GM21526 (cell line): ENCODE data around the gene KCNJ10.
A peak's percentile ranks its signal among the peaks of the same experiment; 100 is the strongest.
"Not testable (repeated sequence)": the region's sequence is repeated elsewhere in the genome, so short reads cannot be mapped to it uniquely, and the experiment has no call there.

Experiments
- ATAC-seq: cut with Tn5 transposase; IDR thresholded peaks from one replicate; pipeline ENCODE4 v1.9.1; 2021; ENCODE audit warnings: moderate library complexity; ENCODE audit not compliant: unreplicated experiment, low FRiP score

KCNJ10 gene

DNA sequence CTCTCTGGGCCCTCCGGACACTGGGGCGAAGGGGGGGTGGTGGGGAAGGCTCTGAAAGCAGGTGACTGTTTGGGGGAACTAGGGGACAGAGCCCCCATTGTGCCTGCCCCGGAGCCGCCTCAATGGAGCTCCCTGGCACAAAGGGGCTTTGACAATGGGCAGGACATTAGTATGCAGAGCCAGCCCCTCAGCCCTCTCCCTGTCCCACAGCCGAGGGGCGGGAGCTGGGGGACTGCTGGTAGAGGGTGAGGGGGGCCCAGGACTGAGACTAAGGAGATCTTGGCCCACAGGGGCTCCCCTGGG, 7.8 kb downstream of the KCNJ10 start:
- no peak for ATAC-seq

GRCh38 chr1:160061369-160062229, 8.4 kb downstream of the KCNJ10 start:
- no peak for ATAC-seq

- no peak for ATAC-seq
These were observed 11.9 kb downstream of the KCNJ10 start for GRCh38 chr1:160058087-160058486.

DNA sequence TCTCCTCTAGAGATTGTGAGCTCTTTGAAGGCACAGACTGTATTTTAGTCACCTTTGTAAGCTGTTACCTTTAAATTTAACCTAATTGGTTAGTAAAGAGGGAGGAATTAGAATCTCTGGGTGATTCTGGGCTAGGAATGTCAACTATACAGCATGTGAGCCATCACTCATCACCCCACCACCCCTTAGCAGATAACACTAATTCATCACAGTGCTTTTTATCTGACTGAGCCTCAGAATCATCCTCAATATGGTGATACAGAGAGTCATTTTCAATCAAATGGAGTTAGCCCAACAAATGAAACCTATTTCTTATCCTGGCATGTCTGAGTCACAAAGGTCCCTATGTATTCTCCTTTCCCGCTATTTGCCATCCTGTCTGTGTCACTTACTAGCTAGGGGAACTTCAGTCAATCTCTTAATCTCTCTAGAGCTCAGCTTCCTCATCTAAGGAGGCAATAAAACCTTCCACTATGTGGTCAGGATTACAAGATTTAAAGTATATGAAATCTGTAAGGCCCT, 13.3 kb downstream of the KCNJ10 start:
- no peak for ATAC-seq

GRCh38 chr1:160053548-160054365, 16.2 kb downstream of the KCNJ10 start:
- ATAC-seq: no peak

DNA sequence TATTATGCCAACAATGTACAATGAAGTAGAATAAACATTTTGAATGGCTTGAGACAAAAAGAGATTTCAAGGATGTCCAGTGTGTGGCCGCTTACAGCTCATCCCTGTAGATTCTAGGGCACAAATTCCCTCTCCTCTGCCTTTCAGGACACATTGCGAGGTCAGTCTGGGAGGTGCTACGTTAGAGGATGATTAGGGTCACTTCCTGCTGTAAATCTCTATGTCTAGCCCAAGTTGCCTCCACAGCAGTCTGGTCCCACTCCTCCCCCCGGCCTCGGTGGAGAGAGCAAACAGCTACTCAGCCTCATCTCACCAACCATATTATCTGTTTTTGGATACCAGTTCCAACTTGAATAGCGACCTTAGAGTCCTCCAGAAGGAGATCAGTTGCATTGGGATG, 17.0 kb downstream of the KCNJ10 start:
- no peak for ATAC-seq

GRCh38 chr1:160050619-160051018, 19.3 kb downstream of the KCNJ10 start:
- no peak for ATAC-seq

- ATAC-seq: not testable (repeated sequence)
These were observed 19.8 kb downstream of the KCNJ10 start for GRCh38 chr1:160050182-160050581.

- no peak for ATAC-seq
These were observed 20.9 kb downstream of the KCNJ10 start for GRCh38 chr1:160049101-160049500.

DNA sequence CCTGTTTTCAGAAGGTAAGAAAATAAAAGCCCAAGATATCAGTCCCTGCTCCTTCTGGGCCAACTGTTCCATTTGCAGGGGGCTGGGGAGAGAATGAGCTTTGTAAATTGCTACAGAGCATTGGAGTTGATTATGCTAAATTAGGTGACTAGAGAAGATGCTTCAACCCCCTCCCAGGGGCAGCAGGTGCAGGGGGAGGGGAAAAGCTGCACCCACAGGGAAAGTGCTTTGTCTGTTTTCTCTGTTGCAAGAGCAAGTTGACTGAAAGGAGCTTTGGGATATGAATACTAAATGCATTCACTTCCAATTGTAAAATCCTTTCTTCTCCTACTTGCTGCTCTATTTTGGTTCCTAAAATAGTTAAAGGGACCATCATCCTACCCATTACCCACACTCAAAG, 21.6 kb downstream of the KCNJ10 start:
- ATAC-seq: no peak

GRCh38 chr1:160047111-160047991, 22.6 kb downstream of the KCNJ10 start:
- peak; percentile 45 for ATAC-seq

DNA sequence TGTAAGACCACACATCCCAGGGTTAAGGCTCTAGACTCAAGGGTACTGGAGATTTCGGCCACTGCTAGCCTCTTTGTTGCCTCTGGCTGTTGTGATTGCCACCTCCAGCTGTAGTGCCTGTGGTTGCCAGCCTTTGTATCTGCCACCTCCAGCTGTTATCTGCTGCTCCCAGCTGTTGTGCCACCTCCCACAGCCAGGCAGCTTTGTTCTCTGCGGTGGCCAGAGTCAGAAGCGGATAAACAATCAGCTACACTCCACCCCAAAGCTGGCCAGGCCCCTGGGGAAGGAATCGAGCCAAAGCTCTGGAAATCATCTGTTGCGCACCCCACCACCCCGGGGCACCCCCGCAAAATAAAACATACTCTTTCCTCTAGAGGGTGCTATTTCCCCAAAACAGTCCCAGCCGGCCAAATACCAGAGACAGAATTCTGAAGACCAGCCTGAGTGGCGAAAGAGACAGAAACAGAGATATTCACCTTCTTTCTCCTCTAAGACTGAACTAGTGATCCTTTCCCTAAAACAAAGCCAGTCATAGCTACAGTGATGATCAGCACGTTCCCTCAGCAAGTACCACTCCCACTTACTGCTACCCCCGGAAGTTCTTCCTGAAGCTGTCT, 23.4 kb downstream of the KCNJ10 start:
- peak; percentile 63 for ATAC-seq

- no peak for ATAC-seq
These were observed 24.3 kb downstream of the KCNJ10 start for GRCh38 chr1:160045653-160046052.

- no peak for ATAC-seq
These were observed 26.4 kb downstream of the KCNJ10 start for GRCh38 chr1:160043543-160043942.

- ATAC-seq: no peak
These were observed 29.5 kb downstream of the KCNJ10 start for GRCh38 chr1:160040476-160040875.

DNA sequence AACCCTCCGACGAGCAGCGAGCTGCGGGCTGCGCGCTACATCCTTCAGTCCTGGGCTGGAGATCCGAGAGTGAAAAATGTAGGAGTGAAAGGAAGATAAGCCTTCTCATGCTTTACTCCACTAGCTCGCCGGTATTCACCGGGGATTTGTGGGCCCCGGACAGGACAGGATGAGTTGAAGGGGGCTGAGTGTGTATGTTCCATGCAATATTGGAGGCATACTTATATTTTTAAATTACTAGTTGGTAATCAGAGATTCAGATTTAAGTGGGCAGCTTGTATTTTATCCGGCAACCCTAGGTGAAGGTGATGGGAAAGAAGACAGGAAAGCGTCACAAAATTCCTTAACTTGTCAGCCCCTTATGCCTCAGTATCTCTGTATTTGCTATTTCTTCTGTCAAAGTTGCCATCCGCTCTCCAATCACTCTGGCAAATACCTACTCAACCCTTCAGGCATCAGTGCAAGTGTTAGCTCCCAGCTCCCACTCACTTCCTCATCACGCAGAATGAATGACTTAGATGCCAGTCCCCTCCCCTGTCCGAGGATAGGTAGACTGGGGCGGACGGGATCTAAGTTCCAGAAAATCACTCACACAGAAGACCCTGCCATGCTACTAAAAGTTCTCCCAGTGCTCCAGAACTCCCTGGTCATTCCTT, 37.7 kb downstream of the KCNJ10 start:
- ATAC-seq: no peak

DNA sequence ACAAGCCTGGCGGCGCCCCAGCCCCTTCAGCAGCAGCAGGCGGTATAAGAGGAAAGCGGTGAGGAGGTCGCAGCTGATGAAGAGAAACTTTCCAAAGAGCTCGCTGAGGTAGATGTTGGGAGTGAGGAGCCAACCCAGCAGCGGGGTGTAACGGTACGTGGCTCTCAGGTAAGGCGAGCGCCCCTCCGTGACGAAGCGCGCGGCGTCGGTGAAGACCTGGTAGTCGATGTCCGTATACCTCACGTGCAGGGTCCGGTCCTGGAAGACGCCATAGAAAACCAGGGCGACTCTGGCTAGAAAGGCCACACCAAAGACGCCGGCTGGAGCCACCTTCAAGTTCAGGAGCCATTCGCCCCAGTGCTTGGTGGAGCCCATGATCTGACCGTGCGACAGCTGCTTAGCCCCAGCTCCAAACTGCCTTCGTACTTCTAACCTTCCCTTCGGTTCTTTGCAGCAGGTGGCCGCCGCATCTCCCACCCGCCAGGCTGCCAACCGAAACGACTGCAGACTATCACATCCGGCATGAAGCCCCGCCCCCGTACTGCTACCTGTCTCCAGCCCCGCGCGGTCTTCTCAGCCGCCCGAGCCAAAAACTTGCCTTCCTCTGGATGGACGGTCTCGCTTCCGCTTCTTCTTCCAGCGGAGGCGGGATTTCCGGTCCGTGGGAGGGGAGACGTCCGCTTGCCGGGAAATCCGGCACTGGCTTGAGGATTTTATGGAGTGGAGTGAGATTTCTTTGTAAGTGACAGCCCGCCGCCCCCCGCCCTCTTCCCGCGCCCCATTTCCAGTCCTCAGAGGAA, 38.4 kb downstream of the KCNJ10 start, which contains the start of gene PIGM:
TSS of gene PIGM (minus strand) at position 626 of the 800 bp plus-strand sequence. CDS start at position 375, 251 bp downstream.
- peak; percentile 93 for ATAC-seq

DNA sequence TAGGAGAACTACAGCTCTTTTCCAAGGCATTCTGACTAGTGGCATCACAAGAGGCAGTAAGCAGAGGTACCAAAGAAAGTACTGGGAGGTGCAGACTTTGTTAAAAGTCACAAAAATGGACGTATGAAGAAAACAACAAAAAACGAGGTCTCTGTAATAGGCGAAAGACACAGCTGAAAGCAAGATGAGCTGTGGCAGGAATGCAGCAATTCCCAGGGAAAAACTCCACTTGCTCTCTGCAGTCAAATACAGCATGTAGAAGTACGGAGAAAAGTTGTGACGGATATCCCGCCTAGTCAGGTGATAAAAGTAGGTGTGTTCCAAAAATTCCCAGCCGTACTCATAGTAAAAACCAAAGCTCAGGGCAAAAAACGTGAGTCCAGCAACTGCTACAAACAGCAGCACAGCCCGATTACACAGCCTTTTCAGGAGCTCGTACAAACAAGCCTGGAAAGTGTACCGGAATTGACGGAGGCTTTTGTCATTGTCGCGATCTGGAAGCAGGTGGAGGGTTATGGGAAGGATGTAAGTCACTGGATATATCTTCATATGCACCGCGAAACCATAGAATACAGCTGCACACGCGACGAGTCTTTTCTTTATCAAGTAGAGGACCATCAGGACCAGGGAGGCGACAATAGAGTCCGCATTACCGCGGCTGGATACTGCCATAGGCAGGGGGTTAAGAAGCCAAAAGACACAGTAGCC, 39.1 kb downstream of the KCNJ10 start:
- ATAC-seq: peak; percentile 10
